HG03354 (cell line): ENCODE data around the gene RABL6.
"Not testable (repeated sequence)": the region's sequence is repeated elsewhere in the genome, so short reads cannot be mapped to it uniquely, and the experiment has no call there.

Source experiments
- ATAC-seq: cut with Tn5 transposase; IDR thresholded peaks from one replicate; pipeline ENCODE4 v1.9.1; 2021; ENCODE audit warnings: mild to moderate bottlenecking; ENCODE audit not compliant: unreplicated experiment, poor library complexity, severe bottlenecking

RABL6 gene

DNA sequence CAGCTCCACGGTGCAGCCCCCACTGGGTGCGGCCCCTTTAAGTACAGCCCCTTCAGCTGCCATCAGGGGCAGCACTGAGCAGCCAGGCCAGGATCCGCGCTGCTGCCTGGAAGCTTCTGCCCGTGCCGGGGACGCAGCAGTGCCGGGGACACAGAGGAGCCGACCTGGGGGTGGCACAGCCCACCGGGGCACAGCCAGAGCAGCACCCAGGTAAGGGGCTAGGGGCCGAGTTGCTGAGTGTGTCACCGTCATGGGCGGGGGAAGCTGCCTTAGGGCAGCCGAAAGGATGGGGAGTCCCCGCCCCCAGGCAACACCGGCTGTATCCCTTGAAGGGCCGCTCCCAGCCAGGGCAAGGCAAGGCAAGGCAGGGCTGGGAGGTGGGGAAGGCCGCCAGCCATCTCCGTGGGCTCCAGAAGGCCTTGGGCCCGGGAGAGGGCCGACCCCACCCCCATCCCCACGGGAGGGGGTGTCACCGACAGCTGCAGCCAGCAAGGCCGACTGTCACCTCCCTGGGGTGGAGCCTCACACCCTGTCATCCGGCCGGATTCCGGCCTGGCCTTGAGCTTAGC lies 34.7 kb downstream of the RABL6 start, which contains the start of gene AJM1:
Gene AJM1 (plus strand): TSS at position 99 of the 569 bp plus-strand sequence. CDS start 1,937 bp downstream, outside the sequence.
- peak; percentile 77 for ATAC-seq

DNA sequence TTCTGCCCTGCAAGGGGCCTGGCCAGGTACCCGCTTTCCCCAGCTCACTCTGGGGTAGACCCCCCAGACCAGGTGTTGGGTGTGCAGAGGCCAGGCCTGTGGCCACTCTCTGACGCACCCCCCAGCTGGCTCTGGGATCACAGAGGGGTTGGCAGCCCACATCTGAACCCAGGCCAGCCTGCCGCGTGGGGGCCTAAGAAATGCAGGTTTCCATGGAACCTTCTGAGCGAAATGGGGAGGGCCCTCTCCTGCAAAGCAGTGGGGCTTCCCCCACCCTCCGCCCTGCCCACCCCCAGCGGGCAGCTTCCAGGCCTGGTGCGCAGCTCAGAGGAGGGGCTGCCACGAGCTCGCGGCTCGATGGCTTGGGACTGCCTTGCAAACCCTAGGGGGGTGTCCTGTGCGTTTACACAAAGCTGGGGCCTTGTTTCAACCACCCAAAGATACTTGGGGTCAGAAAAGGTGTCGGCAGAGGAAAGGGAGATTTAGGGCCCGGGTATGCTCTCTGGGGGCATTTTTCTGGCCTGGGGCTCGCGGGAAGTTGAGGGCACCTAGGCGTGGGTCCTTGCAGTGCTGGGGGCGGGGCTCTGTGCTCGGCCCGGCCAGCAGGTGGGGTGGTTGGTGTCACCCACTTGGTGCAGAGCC lies 35.5 kb downstream of the RABL6 start:
- not testable (repeated sequence) for ATAC-seq

DNA sequence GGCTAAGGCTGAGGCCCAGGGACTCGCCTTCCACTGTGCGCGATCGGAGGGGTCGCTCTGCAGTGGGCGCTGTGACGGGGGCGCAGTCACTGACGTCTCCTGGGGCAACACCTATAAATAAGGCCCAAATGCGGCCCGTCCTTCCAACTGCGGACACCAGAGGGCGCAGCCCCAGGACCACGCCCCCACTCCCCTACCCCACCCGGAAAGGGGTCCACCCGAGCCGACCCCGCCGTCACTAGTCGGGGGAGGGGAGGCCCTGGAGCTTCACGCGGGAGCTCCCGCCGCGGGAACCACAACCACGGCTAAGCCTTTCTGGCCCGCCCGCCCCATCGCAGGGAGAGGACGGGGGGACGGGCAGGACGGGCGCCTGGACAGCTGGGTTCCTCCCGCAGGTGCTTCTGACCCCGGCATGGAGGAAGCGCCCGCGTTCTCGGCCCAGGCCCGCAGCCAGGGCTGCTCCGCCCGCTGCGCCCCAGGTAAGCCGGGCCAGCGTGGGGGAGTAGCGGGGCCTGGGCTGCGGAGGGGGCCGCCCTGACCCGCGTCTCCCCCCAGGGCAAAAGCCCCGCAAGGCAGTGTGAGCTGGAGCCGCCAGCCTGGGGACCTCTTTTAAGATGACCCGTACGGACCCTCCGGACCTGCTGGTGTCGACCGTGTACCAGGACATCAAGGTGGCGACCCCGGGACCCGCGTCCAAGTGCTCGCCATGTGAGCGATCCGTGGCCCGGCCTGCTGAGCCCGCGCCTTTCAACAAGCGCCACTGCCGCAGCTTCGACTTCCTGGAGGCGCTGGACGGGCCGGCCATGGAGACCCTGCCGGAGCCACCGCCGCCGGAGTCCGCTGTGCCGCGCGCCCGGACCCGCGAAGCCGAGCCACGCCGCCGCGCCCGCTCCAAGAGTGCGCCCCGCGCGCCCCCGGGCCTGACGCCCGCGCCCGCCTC lies 36.3 kb downstream of the RABL6 start:
- ATAC-seq: not testable (repeated sequence)

DNA sequence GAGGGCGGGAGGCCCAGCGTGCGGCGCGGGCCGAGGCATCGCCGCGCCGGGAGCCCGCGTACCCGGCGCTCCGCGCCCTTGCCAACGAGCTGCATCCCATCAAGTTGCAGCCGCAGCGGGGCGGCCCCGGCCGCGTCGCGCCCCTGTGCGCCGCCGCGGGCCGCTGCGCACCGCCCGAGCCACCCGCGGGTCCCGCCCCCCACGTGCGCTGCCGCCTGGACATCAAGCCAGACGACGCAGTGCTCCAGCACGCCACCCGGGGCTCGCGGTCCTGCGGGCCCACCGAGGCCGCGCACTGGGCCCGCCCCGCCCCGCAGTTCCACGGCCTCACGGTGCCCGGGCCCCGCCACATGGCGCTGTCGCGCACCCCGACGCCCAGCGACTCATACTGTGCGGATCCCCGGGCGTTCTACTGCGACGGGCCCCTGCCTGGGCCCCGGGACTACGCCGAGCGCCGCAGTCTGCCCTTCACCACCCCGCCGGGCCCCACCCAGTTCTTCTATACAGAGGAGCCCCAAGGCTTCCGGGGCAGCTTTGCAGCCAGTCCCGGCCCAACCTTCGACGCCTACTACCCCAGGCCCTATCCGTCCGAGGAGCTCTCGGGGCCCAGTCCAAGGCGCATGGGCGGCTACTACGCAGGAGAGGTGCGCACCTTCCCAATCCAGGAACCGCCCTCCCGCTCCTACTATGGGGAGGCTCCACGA lies 37.2 kb downstream of the RABL6 start:
- ATAC-seq: no peak

DNA sequence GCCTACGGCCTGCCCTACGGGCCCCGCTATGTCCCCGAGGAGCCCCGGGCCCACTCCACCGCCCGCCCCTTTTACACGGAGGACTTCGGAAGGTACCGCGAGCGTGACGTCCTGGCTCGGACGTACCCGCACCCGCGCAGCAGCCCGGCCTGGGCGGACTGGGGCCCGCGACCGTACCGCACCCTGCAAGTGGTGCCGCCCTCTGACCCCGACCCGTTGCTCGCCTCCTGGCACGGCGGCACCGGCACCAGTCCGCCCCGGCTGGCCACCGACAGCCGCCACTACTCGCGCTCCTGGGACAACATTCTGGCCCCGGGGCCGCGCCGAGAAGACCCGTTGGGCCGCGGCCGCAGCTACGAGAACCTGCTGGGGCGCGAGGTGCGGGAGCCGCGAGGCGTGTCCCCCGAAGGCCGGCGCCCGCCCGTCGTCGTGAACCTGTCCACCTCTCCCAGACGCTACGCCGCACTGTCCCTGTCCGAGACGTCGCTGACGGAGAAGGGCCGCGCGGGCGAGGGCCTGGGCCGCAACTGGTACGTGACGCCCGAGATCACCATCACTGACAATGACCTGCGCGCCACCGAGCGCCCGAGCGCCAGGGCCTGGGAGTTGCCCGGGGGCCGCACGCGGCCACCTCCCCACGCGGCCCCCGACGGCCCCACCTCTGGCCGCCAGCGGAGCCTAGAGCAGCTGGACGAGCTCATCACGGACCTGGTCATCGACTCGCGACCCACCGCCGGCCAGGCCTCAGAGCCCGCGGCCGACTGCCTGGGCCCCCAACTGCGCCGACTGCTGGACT lies 37.9 kb downstream of the RABL6 start:
- no peak for ATAC-seq

DNA sequence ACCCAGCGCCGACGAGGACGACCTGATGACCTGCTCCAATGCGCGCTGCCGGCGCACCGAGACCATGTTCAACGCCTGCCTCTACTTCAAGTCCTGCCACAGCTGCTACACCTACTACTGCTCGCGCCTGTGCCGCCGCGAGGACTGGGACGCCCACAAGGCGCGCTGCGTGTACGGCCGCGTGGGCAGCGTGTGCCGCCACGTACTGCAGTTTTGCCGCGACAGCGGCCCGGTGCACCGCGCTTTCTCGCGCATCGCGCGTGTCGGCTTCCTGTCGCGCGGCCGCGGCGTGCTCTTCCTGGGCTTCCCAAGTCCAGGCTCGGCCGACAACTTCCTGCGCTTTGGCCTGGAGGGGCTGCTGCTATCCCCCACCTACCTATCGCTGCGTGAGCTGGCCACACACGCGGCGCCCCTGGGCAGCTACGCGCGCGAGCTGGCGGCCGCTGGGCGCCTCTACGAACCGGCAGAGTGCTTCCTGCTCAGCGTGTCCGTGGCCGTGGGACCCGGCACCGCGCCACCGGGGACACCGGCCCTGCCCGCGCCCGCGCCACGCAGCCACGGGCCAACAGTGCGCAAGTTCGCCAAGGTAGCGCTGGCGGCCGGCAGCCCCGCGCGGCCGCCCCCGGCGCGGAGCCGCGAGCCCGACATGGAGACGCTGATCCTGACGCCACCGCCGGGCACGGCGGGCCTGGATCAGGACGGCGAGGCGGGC lies 38.8 kb downstream of the RABL6 start:
- no peak for ATAC-seq

DNA sequence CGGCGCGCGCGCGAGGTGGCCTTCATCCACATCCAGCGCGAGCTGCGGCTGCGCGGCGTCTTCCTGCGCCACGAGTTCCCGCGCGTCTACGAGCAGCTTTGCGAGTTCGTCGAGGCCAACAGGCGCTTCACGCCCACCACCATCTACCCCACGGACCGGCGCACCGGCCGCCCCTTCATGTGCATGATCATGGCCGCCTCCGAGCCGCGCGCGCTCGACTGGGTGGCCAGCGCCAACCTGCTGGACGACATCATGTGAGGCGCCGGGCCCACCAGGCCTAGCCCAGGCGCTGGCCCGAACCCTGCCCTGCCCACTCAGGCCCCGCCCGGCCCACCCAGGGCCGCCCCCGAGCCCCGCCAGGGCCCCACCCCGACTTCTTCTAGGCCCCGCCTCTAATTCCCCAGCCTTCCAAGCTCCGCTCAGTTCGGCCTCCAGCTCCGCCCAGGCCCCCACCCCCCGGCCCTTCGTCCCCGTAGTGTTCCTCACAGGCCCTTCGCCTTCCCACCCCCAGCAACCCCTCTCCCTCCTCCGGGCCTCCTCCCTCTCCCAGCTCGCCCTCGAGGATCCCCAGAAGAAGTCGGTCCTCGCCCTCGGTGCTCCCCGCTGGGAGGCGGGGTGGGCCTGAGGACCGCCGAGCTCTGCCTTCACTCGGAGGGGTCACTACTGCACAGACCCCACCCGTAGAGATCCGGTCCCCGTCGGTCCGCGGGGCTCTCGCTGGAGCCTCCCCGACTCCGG lies 39.5 kb downstream of the RABL6 start:
- no peak for ATAC-seq

DNA sequence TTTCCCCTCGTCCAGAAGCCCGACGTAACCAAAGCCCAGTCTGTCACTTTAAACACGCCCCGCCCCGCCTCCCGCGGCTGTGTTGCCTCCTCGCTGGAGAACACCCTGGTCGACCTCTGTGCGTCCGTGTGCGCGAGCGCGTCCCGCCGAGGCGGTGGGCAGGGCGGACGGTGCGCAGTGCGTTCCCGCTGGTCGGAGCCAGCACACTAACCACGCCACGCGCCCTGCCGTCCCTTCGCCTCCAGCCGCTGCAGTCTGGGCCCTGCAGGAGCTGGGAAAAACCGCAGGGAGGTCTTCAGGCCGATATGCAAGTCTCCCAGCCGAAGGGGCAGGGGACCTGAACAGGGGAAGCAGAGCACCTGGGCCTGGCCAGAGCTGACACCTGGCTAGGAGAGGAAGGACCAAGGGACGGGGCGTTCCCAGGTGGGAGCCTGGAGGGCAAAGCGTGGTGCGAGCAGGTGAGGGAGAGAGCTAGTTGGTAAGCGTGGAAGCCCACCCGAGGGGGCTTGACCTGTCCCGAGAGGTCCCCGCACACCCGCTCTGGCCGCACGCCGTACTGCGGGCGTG lies 40.2 kb downstream of the RABL6 start:
- ATAC-seq: no peak

DNA sequence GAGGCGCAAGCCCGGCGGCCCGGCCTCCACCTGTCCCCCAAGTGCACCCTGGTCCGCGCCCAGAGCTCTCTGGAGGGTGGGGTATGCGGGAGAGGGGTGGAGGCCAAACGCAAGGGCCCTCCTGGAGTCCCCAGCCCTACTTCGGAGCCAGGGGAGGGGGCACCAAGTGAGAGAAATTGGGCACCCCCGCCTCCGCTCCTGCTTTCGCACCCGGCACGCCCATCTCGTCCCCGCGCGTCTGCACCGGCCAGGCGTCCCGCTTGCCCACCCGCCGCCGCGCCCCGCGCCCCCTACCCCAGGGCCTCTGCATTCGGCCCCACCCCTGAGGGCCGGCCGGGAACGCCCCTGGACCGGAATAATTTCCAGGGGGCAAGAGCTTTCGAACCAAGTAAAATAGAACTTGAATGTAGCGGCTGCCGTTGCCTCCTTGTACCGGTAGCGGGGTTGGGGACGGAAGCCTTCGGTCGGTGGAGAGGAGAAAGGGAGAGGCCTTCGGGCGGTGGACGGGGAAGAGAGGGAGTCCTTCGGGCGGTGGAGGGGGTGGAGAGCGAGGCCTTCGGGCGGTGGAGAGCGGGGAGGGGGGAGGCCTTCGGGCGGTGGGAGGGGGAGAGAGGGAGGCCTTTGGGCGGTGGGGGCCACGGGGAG lies 40.8 kb downstream of the RABL6 start:
- ATAC-seq: peak; percentile 1

DNA sequence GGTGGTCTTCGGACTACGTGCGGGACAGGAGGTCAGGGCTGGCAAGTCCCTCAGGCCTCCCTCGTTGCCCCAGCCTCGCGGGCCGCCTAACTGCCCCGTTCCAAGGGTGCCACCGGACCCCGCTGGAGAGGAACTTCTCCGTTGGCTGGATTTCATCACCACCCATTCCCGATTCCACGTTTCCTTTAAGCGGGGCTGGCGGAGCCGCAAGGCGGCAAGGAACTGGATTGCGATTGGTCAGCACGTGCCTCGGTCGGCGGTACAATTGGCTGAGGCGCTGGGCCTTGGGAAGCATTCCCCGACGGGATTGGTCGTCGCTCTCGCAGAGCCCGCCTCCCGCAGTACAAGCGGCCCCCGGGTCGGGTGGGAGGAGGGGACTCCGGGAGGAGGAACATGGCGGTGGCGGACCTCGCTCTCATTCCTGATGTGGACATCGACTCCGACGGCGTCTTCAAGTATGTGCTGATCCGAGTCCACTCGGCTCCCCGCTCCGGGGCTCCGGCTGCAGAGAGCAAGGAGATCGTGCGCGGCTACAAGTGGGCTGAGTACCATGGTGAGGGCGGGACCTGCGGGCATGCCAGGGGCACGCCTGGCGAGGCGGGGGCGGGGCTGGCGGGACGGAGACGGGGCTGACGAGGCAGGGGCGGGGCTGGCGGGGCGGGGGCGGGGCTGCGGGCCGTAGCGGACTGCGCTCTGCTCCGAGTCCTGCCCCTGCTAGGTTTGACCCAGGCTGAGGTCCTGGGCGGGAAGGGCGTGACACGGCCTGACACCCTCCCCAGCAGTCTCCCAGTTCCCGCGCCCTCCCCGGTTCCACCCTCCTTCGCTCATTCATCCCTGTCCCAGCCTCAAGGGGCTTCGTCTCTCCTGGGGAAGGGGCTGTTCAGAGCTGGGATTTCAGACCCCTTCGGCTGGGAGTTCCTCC lies 41.6 kb downstream of the RABL6 start, which contains the start of gene PHPT1:
Gene PHPT1 (plus strand): TSS at position 372 of the 922 bp plus-strand sequence. CDS start 22 bp downstream, at position 394.
- peak; percentile 88 for ATAC-seq

DNA sequence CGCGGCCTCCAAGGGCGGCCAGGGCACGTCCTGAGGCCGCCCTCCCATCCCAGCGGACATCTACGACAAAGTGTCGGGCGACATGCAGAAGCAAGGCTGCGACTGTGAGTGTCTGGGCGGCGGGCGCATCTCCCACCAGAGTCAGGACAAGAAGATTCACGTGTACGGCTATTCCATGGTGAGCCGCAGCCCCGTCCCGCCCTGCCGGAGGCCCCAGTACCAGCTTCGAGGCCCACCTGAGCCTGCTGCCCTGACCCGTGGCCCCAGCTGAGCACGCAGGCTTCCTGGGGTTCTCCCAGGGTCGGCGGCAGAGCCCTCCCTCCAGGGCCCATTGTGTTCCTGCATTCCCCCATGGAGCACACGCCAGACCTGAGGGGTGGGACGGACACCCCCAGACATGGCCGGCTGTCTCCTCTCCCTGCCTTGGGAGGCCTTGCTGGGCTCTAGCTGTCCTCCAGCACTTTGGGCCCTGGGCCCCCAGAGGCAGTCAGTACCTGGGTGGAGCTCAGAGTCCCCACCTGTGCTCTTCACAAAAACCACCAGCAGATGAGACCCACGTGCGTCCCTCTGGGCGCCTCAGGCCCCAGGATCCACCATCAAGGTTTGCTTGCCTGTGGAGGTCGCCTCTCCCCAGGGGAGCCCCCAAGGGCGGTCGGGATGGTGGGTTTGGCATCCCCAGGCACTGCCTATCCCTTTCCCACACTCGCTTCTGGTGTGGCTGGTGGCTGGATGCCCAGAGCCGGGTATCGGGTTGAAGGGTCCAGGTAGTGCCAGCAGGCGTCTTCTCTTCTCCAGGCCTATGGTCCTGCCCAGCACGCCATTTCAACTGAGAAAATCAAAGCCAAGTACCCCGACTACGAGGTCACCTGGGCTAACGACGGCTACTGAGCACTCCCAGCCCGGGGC lies 42.5 kb downstream of the RABL6 start:
- ATAC-seq: no peak

DNA sequence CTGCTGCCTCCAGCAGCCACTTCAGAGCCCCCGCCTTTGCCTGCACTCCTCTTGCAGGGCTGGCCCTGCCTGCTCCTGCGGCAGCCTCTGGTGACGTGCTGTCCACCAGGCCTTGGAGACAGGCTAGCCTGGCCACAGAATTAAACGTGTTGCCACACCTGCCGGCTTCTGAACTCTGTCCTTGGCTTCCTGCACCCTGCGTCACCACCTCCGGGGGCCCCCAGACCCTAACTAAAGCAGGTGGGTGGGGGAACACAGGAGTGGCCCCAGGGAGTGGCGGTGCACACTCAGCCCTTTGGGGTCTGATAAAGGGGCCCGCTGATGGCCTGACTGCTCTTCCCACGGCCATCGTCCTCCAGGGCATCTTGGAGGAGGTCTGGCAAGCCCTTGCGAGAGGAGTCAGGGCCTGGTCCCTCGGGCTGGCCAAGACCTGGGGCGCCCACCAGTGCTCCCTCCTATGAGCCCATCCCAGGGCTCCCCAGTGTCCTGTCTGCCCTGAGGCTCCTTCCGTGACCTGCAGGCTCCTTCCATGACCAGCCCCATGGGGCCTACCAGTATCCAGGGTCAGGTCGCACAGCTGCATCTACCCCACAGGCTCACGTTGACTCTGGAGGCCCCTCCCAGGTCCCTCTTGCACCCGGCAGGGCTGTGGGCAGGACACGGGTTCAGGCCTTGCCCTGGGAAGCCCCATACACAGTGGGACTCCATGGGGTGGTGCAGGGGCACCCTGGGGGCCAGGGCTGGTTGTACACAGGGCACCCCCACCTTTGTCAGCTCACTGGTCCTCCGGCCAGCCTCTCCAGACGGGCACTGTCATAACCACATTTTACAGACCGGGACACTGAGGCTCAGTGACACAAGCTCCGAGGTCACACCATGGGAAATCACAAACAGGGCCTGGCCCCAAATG lies 43.4 kb downstream of the RABL6 start:
- ATAC-seq: no peak

DNA sequence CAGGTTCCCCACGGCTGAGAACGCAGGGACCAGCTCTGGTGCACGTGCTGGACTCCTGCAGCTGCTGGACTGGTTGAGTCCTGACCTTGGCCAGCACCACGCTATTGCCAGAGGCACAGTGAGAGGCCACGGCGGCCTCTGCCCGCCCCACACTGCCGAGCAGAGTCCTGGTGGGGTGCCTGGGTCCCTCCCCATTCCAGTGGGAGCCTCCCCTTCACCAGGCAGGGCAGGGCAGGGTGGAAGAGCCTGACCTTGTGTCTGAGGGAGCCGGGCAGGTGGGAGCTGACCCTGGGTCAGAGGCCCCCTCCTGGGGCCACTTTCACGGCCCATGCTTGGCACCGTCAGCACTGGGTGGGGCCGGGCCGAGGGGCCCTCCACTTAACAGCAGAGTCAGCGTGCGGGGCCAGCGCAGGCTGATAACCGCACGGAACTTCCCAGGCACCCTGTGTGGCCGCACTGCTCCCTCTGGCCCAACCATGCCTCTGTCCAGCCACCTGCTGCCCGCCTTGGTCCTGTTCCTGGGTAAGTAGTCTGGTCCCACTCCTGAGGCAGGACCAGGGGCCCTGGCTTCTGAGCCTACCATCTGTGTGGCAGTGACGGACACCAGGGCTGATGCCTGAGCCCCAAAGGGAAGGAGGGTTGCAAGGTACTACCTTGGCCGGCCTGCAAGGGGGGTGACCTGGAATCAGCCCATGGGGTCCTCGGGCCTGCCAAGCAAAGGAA lies 44.4 kb downstream of the RABL6 start, which contains the start of gene MAMDC4:
Gene MAMDC4 (plus strand): TSS at position 406 of the 723 bp plus-strand sequence. CDS start 71 bp downstream, at position 477.
- ATAC-seq: no peak
